Measurements from ENCODE around the gene BBS12.

BBS12 gene

GRCh38 chr4:122716825-122717448 lies 15.6 kb upstream of the BBS12 start:
- DNase-seq = peak; percentile 57

- no peak for DNase-seq
These were observed 14.2 kb upstream of the BBS12 start for GRCh38 chr4:122718281-122718680.

GRCh38 chr4:122722256-122722655 lies 10.2 kb upstream of the BBS12 start:
- no peak for DNase-seq

GRCh38 chr4:122728856-122729255 lies 3.6 kb upstream of the BBS12 start:
- no peak for DNase-seq

GRCh38 chr4:122731676-122732075 lies 828 bp upstream of the BBS12 start:
- no peak for DNase-seq

GRCh38 chr4:122733787-122734120 lies 1.2 kb downstream of the BBS12 start:
- DNase-seq = no peak

GRCh38 chr4:122739174-122739573 lies 6.7 kb downstream of the BBS12 start:
- DNase-seq = peak; percentile 31

GRCh38 chr4:122742933-122743829 lies 10.7 kb downstream of the BBS12 start:
- no peak for DNase-seq

GRCh38 chr4:122744229-122744628 lies 11.7 kb downstream of the BBS12 start:
- no peak for DNase-seq

GRCh38 chr4:122746485-122746965 lies 14.0 kb downstream of the BBS12 start:
- DNase-seq = no peak

GRCh38 chr4:122747068-122747467 lies 14.6 kb downstream of the BBS12 start:
- no peak for DNase-seq

- DNase-seq = peak; percentile 26
These were observed 15.4 kb downstream of the BBS12 start for GRCh38 chr4:122747883-122748282.

GRCh38 chr4:122749704-122750454 lies 17.4 kb downstream of the BBS12 start:
- DNase-seq = no peak

- DNase-seq = no peak
These were observed 23.2 kb downstream of the BBS12 start for GRCh38 chr4:122755675-122756074.

- DNase-seq = peak; percentile 7
These were observed 25.5 kb downstream of the BBS12 start for GRCh38 chr4:122758033-122758432.

GRCh38 chr4:122759639-122760310 lies 27.3 kb downstream of the BBS12 start:
- DNase-seq = no peak

- DNase-seq = no peak
These were observed 30.0 kb downstream of the BBS12 start for GRCh38 chr4:122762520-122762919.

- DNase-seq = no peak
These were observed 30.6 kb downstream of the BBS12 start for GRCh38 chr4:122762966-122763716.

- DNase-seq = peak; percentile 43
These were observed 31.7 kb downstream of the BBS12 start for GRCh38 chr4:122764071-122764820.

GRCh38 chr4:122764821-122765215 lies 32.3 kb downstream of the BBS12 start:
- DNase-seq = peak; percentile 76

- peak; percentile 70 for DNase-seq
These were observed 33.3 kb downstream of the BBS12 start for GRCh38 chr4:122765692-122766352.
